OCI-LY7 (cell line): ENCODE results near the gene KANSL1.

Source experiments
- CTCF ChIP-seq: fragments of 200-600 bp; sonication (generic); conservative IDR thresholded peaks from 2 replicates; pipeline ENCODE4 v1.5.1; 2014; ENCODE audit warnings: mild to moderate bottlenecking, antibody characterized with exemption, low read length, moderate library complexity, mixed read lengths
- EZH2phosphoT487 ChIP-seq: fragments of 200-600 bp; sonication (generic); IDR thresholded peaks from 2 replicates; pipeline ENCODE4 v1.6.1; 2018; ENCODE audit warnings: low read depth, borderline replicate concordance, mild to moderate bottlenecking, mixed run types, antibody characterized with exemption, low read length, moderate library complexity, mixed read lengths

- TF ChIP-seq CTCF: no peak
- no peak for TF ChIP-seq EZH2phosphoT487
Measured at GRCh38 chr17:46007461-46007965, 185.7 kb downstream of the KANSL1 start.
